Measurements from ENCODE around the gene SPINDOC.
"Not testable (repeated sequence)": the region's sequence is repeated elsewhere in the genome, so short reads cannot be mapped to it uniquely, and the experiment has no call there.

SPINDOC gene

GRCh38 chr11:63858628-63859550 is 45.6 kb downstream of the SPINDOC start:
- DNase-seq, result no peak

- no peak for DNase-seq
Observed at GRCh38 chr11:63862923-63863322, 49.7 kb downstream of the SPINDOC start.

GRCh38 chr11:63863620-63864019 is 50.4 kb downstream of the SPINDOC start:
- not testable (repeated sequence) for DNase-seq

GRCh38 chr11:63866211-63866610 is 53.0 kb downstream of the SPINDOC start:
- peak; percentile 78 for DNase-seq

- no peak for DNase-seq
Observed at GRCh38 chr11:63867511-63867910, 54.3 kb downstream of the SPINDOC start.

GRCh38 chr11:63868399-63869064 is 55.3 kb downstream of the SPINDOC start:
- no peak for DNase-seq

- DNase-seq, result no peak
Observed at GRCh38 chr11:63869171-63869591, 55.9 kb downstream of the SPINDOC start.

- peak; percentile 49 for DNase-seq
Observed at GRCh38 chr11:63869683-63870082, 56.4 kb downstream of the SPINDOC start.

GRCh38 chr11:63870351-63871140 is 57.3 kb downstream of the SPINDOC start:
- DNase-seq, result no peak

GRCh38 chr11:63871962-63872799 is 58.9 kb downstream of the SPINDOC start:
- DNase-seq, result peak; percentile 56

GRCh38 chr11:63872800-63873197 is 59.5 kb downstream of the SPINDOC start:
- no peak for DNase-seq

GRCh38 chr11:63873311-63873710 is 60.1 kb downstream of the SPINDOC start:
- no peak for DNase-seq

GRCh38 chr11:63874511-63874910 is 61.3 kb downstream of the SPINDOC start:
- no peak for DNase-seq

- DNase-seq, result no peak
Observed at GRCh38 chr11:63875506-63876065, 62.3 kb downstream of the SPINDOC start.

- no peak for DNase-seq
Observed at GRCh38 chr11:63876616-63877015, 63.4 kb downstream of the SPINDOC start.

Data from CD4-positive, alpha-beta T cell treated with Interleukin-12 subunit alpha and Interleukin-12 subunit beta, for 1 hour (primary cell).